Colon (tissue), 2 donors: ENCODE results near the gene STARD7.
"Not testable (repeated sequence)": the region's sequence is repeated elsewhere in the genome, so short reads cannot be mapped to it uniquely, and the experiment has no call there.

ENCODE experiments used
- FAIRE-seq: peaks from 2 replicates; lab custom pipeline; 2012; peaks lifted over from hg19 to GRCh38; lab: Jason Lieb, UNC
- donor health status: control.
- donor health status: control.

The STARD7 gene

DNA sequence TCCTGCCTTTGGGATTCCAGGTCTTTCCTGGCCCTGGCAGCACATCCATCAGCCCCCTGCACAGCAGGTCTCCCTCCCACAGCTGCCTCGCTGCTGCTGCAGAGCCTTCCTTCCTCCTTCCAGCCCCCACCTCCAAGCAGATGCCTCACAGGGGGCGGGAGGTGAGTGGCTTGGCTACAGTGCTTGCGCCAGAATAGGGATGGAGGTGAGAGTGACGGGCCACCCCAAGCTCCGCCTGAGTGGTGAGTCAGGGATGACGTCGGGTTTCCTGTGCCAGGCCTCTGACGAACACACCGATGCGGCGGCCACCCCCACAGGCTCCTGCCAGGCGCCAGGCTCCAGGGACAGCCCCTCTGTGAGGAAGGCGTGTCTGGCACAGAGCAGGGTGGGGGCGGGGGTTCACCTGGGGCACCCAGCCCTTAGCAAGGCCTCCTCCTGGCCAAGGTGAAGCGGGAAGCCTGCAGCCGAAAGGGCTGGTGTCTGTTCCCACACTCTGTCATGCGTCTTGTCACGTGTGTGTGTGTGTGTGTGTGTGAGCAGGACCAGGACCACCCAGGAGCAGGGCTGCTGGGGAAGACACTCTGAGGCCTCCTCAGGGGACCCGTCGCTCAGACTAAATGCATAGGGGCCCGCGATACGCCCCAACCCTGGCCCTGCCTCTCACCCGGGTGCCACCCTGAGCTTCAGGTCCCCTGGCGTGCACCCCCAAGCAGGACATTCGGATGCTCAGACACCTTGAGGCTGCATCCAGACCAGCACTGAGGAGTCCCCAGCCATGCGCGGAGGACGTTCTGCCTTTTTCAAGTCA is 60.0 kb downstream of the STARD7 start:
- no peak for FAIRE-seq

DNA sequence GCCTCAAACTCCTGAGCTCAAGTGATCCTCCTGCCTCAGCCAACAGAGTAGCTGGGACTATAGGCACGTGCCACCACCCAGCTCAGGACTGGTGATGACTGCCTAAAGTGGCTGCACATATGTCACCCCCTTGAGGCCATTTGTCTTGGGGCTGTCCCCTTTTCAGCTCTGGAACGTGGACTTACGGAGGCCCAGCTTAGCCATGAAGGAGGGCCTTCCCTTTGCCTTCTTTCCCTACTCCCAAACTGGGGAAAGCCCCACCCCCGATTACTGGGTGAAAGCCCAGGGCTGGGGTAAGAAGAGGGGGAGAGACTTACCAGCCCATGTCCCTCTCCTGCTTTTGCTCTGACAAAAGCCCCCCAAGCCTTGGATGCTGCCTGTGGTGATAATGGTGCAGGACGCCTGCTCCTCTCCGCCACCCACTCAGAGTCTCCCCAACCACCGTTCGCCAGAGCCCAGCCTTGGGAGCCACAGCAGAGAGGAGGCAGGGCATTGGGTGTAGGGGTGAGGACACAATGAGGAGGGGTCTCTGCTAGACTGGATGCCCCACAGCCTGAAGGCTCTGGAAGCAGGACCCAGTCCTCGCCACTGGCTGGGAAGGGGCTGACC is 60.9 kb downstream of the STARD7 start:
- FAIRE-seq, result no peak

DNA sequence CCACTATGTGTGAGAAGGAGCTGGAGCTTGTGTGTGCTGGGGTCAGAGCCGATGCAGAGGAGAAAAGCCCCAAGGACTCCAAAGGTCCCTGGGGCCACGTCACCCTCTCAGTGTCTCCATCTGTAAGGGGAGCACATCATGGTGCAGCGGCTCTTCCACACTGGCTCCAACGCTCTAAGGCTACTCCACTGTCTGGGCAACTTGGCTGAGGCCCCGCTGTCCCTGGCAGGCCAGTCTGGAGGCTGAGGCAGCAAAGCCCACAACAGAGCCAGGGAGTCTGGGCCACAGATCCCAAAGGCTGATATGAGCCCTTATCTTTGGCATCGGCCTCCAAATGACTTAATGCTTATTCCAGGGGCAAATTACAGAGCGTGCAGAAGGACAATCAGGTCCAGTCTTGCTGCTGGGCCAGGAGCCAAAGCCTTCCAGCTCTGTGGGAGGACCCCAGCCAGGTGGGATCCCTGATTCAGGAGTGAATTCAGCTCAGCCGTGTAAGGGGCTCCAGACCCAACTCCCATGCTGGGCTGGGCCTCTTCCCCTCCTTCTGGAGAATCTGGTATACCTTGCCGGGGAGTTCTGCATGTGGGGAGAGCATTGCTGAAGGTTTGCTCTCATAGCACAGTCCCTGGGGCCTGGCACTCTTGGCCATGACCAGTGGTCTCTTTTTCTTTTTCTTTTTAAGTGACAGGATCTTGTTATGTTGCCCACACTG is 61.6 kb downstream of the STARD7 start:
- FAIRE-seq, result no peak

DNA sequence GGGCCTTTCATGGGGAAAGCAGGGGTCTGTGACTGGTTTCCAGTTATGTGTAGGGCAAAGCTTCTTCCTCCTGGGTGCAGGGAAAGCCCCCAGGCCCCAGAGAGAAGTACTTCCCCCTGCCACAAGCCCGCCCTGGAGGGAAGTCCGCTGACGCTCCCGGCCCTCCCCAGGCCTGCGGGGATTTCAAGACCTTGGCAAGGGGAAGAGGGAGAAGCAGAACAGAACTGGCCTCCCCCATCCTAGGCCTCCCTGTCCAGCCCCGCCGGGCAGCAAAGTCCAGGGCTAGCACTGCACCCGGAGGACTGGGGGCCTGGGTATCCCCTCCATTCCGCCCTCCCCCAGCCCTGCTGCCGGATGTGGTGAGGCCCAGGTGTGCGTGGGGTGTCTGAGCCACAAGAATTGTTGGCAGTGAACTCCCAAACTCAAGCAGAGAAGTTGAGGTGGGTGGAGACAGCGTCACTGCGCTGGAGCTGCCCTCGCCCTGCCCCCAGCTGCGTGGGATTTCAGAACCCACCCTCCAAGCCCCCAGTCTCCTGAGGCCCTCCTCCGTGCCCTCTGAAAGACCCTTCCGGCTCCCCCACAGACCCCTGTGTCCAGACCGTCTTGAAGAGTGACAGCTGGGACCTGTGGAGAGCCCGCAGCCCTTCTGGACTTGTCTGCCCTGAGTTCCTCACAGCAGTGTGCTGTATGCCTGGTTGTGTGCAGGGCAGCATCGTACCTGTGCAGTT is 62.3 kb downstream of the STARD7 start:
- no peak for FAIRE-seq

DNA sequence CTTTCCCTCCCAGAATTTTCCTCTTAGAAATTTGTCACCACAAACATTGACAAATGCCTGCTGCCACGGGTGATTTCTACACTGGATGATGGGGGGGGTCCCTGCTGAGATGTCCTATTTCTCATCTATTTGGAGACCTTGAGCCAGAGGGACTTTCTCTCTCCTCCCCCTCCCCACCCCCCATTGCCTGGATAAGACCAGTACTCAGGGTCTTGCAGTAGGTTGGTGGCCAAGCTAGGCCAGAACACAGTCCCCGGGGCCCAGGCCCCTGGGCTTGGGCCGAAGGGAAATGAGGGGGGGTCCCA is 62.8 kb downstream of the STARD7 start:
- FAIRE-seq, result no peak

DNA sequence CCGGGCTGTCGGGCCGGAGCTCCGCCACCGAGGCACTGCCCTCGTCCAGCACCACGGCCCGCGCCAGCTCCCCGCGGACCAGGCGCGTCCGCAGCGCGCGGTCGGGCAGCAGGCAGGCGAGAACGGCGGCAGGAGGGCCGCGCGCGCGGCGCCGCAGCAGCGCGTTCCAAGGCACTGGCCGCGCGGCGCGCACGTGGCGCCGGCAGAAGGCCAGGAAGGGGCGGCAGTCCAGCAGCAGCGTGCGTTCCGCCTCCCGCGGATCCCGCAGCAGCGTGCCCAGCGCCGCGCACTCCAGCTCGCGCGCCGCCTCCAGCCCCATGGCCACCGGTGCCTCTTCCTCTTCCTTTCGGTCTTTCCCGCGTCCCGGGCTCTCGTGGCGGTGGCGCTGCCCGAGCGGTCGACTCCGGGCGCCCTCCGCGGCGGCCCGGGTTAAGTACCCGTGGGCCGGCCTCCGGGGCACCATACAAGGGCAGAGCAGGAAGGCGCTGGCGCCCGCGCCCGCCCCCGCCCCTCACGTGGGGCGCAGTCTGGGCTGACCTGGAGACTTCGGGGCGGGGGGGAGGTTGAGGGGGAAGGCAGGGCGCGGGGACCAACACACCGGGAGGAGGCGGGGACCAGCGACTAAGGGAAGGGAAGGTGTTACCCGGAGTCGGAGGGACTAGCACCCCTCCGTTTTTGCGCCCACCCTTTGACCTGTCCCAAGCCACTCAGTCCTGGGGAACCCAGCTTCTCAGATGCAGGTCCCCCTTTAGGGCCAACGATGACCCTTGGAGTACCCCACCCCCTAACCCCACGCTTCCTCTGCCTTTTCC is 63.4 kb downstream of the STARD7 start, which contains the start of gene DUSP2:
Gene DUSP2, minus strand, starts transcription at position 405 of the 812 bp plus-strand sequence. Its CDS starts 86 bp downstream, at position 319.
- no peak for FAIRE-seq

DNA sequence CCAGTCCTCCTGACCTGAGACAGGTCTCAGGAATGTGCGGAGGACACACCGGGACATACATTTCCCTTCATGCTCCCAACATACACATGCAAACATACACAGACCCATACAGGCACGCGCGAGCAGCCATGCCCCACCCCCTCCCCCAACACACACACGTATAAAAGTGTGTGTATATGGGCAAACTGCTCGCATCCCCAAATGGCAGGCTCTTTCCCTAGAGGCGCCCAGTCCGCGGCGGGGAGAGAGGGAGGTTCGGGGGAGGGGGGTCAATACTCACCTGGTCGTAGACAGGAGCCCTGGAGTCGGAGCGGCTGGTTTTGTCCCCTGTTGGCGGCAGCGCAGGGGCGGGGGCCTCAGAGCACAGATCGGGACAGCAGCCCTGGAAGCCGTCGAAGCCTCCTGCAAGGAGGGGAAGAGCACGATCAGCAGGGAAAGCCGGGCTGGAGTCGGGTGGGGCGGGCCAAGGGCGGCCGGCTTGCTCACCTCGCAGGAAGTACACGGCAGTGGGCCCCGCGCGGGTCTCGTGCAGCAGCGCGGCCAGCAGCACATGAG is 64.1 kb downstream of the STARD7 start:
- FAIRE-seq, result no peak

DNA sequence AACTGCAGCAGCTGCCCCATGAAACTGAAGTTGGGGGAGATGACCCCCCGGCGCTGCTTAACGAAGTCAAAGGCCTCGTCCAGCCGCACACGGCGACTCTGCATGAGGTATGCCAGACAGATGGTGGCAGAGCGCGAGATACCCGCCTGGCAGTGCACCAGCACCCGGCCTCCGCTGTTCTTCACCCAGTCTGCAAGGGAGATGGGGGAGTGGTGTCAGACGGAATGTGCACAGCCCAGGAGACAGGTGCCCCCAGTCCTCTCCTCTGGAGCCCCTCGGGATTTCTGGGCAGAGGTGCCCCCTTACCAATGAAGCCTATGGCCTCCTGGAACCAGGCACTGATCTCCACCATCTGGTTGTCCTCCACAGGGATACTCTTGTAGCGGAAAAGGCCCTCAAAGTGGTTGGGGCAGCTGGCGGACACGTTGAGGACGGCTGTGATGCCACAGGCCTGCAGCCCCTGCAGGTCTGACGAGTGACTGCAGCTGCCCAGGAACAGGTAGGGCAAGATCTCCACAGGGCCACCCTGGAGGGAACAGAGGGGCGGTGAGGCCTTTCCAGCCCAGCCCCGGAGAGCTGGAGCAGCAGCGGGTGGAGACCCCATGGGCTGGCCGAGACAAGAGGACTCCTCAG is 64.7 kb downstream of the STARD7 start:
- no peak for FAIRE-seq

DNA sequence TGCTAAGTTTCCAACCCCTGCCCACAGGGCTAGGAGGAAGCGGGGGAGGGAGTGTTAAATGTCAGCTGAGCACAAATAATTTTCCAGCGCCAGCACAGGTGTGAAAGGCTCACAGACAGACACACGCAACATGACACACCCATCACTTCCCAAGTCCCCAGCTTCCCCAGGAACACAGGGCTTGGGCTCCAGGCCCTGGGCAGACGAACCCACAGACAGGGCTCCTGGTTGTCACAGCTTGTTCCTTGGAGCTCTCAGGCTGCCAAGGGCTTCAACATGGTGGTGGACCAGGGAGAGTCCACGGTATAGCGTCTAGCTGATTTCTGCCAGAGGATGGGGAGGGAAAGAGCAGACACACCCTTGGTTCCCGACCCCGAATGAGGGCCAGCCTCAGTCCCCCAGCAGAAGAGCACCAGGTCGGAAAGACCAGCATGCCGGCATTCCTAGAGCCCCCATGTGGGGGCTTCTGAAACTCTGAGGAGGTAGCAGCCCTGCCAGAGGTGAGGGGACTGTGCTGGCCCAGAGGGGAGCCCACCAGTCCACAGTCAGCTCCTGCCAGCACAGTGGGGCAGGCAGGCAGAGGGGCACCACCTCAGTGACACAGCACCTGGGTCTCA is 65.3 kb downstream of the STARD7 start:
- FAIRE-seq, result no peak

DNA sequence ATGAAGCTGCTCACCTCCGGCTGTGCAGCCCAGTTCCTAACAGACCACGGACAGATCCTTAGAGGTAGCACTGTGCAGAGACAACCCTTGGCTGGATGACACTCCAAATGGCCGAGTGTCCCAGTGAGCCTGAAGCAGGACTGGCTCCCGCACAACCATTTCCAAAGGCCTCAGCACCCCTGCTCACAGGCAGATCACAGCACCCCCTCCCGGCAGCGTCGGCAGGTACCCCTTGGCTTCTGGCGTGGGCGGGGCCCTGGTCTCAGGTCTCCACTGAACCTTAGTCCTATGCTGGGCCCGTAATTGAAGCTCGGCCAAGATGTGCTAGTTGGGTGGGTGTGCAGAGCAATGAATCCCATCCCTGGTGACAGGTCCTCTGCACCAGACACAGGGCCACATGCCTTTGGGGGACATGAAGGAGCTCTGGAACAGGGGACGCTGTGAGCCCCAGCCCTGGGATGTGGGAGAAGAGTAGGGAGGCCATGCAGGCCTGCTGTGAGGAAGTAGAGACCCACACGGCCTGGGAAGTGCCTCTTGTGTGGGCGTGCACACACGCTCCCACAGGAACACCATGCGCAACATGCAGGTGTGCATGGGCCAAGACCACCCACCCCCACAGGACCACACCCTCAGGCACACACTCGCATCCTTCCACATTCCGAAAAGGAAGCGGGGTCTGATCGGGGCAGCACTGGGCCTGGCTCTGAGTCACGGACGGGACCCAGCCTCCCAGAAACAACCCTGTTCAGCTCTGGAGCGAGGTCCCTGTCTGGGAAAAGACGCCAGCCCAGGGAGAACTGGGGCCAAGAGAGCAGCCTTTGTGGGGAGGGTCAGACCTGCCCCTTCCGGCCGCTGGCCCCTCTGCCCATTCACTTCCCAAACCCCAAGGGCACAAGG is 66.2 kb downstream of the STARD7 start:
- FAIRE-seq, result no peak

DNA sequence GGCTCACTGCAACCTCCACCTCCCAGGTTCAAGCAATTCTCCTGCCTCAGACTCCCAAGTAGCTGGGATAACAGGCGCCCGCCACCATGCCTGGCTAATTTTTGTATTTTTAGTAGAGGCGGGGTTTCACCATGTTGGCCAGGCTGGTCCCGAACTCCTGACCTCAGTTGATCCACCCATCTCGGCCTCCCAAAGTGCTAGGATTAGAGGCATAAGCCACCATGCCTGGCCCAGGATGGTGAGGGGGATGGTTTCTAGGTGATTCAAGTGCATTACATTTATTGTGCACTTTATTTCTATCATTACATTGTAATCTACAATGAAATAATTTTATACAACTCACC is 67.0 kb downstream of the STARD7 start:
- not testable (repeated sequence) for FAIRE-seq

DNA sequence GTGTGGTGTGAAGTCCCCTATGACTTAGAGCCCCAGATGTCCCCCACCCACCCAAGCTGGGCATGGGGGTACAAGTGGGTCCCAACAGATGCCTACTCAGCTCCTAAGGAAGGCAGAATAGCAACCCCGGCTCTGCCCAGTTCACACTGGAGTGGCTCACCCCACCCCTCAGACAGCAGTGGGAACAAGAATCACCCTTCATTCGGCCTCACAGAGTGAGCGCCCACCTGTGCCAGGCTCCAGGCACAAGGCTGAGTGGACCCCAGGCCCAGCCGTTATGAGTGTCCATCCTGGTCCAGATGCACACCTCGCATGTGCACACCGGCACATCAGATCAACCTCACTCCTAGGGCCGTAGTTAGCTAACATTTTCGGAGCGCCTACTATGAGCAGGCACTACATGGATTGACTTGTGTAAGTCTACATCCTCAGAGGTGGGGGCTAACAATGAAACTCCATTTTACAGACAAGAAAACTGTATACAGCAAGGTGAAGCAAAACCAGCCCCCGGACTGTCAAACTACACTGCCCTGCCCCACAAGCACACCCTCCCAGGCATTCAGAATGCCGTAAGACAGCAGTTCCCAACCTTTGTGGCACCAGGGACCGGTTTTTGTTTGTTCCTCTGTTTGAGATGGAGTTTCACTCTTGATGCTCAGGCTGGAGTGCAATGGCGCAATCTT is 67.5 kb downstream of the STARD7 start:
- FAIRE-seq, result no peak

DNA sequence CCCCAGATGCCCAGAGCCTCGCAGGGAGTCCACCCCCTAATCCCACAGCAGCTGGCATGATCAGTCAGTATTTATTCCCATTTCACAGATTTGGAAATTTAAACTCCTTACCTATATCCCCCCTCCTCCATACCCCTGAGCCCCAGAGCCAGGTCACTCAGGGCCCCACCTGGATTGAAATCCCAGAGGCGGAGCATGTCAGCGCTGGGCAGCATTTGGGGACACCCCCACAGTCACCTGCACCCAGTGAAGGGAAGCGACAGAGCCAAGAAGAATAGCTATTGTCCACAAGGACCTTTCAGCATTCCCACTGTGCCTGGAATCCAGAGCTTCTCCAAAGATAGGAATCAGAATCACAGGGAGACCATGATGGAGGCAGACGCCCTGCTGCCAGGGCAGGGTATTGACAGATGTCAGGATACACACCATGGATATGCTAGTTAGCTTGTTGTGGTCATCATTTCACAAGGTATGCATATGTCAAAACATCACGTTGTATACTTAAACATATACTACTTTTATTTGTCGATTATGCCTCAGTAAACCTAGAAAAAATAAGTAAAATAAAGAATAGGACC is 69.4 kb downstream of the STARD7 start:
- no peak for FAIRE-seq

DNA sequence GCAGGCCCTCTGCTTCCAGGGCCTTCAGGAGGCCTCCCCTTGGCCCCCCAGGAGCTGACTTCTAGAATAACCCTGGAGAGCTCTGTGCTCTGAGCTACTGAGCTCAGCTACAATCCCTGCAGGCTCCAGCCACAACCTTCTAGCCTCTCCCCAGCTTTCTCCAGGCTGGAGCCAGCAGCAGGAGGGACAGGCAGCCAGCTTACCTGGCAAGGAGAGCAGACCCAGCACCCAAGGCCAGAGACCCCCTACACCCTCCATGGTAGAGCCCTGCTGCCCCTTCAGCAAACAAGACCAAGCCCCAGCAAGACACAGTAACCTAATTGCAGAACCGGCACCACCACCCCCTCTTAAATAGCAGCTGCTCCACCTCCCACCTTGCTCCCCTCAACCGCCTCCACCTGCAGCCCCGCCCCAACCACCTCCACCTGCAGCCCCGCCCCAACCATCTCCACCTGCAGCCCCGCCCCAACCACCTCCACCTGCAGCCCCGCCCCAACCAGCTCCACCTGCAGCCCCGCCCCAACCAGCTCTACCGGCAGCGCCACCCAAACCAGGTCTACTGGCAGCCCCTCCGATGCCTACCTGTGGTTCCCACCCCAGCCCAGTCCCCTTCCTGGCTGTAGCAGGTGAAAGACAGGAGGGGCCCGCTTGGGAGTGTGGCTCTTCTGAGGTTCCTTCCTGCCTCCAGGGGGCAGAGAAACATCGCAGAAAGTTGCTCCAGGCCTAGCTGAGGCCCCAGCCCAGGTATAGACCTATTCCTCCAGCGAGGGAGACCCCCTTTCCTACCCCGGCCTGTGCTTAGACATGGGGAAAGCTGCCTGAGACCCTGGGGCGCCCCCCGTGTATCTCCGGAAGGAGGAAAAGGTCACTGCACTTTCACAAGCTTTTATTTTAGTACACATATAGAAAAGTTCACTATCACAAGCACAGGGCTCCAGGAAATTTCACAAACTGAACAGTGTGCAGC is 70.2 kb downstream of the STARD7 start, which contains the start of gene ASTL:
Gene ASTL, minus strand, starts transcription at position 324 of the 967 bp plus-strand sequence. Its CDS starts 66 bp downstream, at position 258.
- FAIRE-seq, result no peak

DNA sequence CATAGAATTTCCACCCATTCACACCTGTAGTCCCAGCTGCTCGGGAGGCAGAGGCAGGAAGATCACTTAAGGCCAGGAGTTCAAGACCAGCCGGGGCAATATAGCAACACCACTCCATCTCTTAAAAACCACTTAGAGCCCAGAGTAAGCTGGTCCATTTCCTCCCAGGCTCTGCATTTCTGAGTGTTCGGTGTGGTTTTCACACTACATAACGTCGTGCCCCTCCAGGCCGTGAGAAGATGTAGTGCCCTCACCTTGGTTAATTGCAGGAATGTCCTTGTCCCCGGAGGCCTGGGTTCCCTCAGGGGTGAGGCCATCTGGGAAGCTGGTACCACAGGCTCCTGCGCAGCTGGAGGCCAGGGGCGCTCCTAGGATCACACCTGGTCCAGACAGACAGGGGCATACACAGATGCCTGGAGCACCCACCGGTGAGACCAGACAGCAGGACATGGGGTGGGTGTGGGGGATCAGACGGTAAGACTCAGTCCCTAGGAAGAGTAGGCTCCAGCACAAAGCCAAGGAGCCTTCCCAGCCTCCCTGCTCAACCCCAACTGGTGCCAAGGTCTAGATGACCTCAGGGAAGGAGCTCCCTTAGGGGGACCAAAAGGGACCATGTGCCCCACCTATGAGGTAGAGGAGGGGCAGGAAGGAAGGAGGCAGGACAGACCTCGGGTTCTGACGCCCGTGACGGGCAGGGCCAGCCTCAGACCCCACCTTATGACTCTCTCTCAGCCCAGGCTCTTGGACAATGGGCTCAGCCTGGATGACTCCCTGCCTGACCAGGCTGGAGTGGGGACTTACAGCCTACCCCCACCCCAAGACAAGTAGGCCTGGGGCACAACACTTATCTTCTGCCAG is 71.1 kb downstream of the STARD7 start:
- no peak for FAIRE-seq

DNA sequence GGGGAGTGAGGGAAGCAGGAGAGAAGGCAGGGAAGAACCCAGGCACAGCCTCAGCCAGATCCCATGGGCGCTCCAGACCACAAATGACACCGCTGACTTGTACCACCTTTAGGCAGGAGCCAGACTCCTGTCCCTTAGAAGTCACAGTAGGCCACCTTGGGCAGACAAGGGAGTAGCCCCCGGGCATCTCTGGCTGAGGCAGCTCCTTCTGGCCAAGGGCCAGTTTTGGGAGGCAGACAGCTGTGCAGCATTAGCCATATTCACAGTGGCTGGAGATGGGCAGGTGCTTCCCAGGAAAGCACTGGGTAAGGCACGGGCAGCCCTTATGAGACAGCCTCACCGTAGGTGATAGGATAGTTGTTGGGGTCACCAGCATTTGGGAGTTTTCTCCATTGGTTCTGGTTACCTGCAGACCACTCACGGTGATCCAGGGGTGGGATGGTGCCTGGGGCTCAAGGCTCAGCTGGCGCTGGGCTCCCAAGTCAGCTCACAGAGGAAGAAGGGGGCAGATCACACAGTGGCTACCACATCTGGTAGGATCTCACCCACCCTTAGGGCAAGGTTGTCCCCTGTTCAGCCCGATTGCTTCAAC is 72.4 kb downstream of the STARD7 start:
- no peak for FAIRE-seq
